GM12878 (cell line): Measurements from ENCODE around the gene MSL2. TPM values are rescaled to one million over a fixed set of nuclear protein-coding genes. Genes with fewer than 3 reads are reported as not detected.
A peak's percentile ranks its signal among the peaks of the same experiment; 100 is the strongest.

ENCODE experiments used
- ATAC-seq: fragments of 200-7000 bp; cut with Tn5 transposase; 3 replicates; pipeline ENCODE4 v1.9.1; 2020; ENCODE audit warnings: mild to moderate bottlenecking, moderate library complexity
- BruUV-seq: library from RNA; stranded (reverse); fragments of 400-500 nt; replicated peaks from 2 replicates; lab custom pipeline; 2021; lab: Mats Ljungman, UMichigan
- CTCF ChIA-PET: fragments of 300-600 bp; sonication (Branson Sonifier 250); formaldehyde crosslinking; extraction: SDS; loops from one replicate; lab custom pipeline; 2021; ENCODE audit warnings: inconsistent platforms; lab: Yijun Ruan, JAX
- POLR2A ChIA-PET: fragments of 350-600 bp; formaldehyde crosslinking; extraction: SDS; loops from one replicate; lab custom pipeline; 2021; ENCODE audit warnings: inconsistent platforms; lab: Charles Lee
- RAD21 ChIA-PET: fragments of 300-600 bp; sonication (Branson Sonifier 250); formaldehyde crosslinking; loops from one replicate; lab custom pipeline; 2023; ENCODE audit warnings: antibody characterized with exemption; ENCODE audit not compliant: unreplicated experiment; lab: Charles Lee
- SMC1A ChIA-PET: fragments of 300-600 bp; sonication (Branson Sonifier 250); formaldehyde crosslinking; loops from one replicate; lab custom pipeline; 2023; ENCODE audit not compliant: unreplicated experiment, uncharacterized antibody; lab: Charles Lee
- DNase-seq: peaks from one replicate; pipeline ENCODE4 v3.0.0-alpha.2; 2011; ENCODE audit warnings: low read depth, low spot score
- FAIRE-seq: peaks from 3 replicates; lab custom pipeline; 2011; peaks lifted over from hg19 to GRCh38; lab: Jason Lieb, UNC
- H2AFZ ChIP-seq: 2 replicates; pipeline ENCODE4 v1.6.0; 2011; ENCODE audit warnings: low read depth, low read length, control low read depth; ENCODE audit not compliant: control insufficient read depth
- H3K27ac ChIP-seq: 2 replicates; pipeline ENCODE4 v1.5.1; 2011; ENCODE audit warnings: control low read depth; ENCODE audit not compliant: control insufficient read depth, insufficient read depth
- H3K27me3 ChIP-seq, 2 experiments: replicated peaks in 1 of 2; 2 replicates each; pipeline versions ENCODE4 v1.6.0 to v1.6.1; 2011; ENCODE audit warnings: low read length in 1 of 2; ENCODE audit not compliant: control insufficient read depth in 2 of 2, insufficient read depth in 2 of 2
- H3K36me3 ChIP-seq, 2 experiments: 2 replicates each; pipeline ENCODE4 v1.5.1; 2011; ENCODE audit warnings: low read length in 1 of 2; ENCODE audit not compliant: control insufficient read depth in 2 of 2, insufficient read depth in 2 of 2
- H3K4me1 ChIP-seq: 2 replicates; pipeline ENCODE4 v1.6.1; 2011; ENCODE audit warnings: mild to moderate bottlenecking, low read length, moderate library complexity, mixed read lengths; ENCODE audit not compliant: control insufficient read depth, insufficient read depth
- H3K4me2 ChIP-seq: 2 replicates; pipeline ENCODE4 v1.6.0; 2011; ENCODE audit warnings: control low read depth; ENCODE audit not compliant: control insufficient read depth, insufficient read depth
- H3K4me3 ChIP-seq: fragments of 200-600 bp; sonication (generic); 2 replicates; pipeline ENCODE4 v1.5.1; 2016
- H3K79me2 ChIP-seq: 2 replicates; pipeline ENCODE4 v1.6.0; 2011; ENCODE audit warnings: low read length; ENCODE audit not compliant: control insufficient read depth, insufficient read depth
- H3K9ac ChIP-seq: 2 replicates; pipeline ENCODE4 v1.8.0; 2011; ENCODE audit warnings: low read length, control low read depth, mixed read lengths; ENCODE audit not compliant: control insufficient read depth, insufficient read depth
- H3K9me3 ChIP-seq: replicated peaks from 3 replicates; pipeline ENCODE4 v1.5.1; 2011; ENCODE audit warnings: mild to moderate bottlenecking, low read length; ENCODE audit not compliant: control insufficient read depth, insufficient read depth
- H4K20me1 ChIP-seq: 2 replicates; pipeline ENCODE4 v1.6.0; 2011; ENCODE audit not compliant: control insufficient read depth, insufficient read depth
- NRF1 ChIP-seq: conservative IDR thresholded peaks from 2 replicates; pipeline ENCODE4 v1.6.1; 2011; ENCODE audit warnings: mild to moderate bottlenecking, low read depth, low read length, improper control_type of control experiment
- RFX5 ChIP-seq: IDR thresholded peaks from 2 replicates; pipeline ENCODE4 v1.6.1; 2011; ENCODE audit warnings: low read depth, low read length, improper control_type of control experiment
- SPI1 ChIP-seq: IDR thresholded peaks from 2 replicates; pipeline ENCODE4 v1.6.1; 2011; ENCODE audit warnings: low read depth, mild to moderate bottlenecking, low read length, moderate library complexity, borderline replicate concordance; ENCODE audit not compliant: insufficient read depth
- ZNF622 ChIP-seq: fragments of 450-650 bp; IDR thresholded peaks from 2 replicates; pipeline ENCODE4 v1.6.1; 2017; ENCODE audit warnings: mild to moderate bottlenecking, inconsistent platforms
- ZSCAN29 ChIP-seq: fragments of 450-650 bp; IDR thresholded peaks from 2 replicates; pipeline ENCODE4 v1.6.1; 2017; ENCODE audit warnings: mild to moderate bottlenecking, moderate library complexity
- WGBS: methylation state at CpG from one replicate; pipeline ENCODE4 v1.1.6; 2016; ENCODE audit warnings: low lambda C conversion rate; ENCODE audit not compliant: insufficient replicate concordance, insufficient coverage; ENCODE audit errors: missing lambda C conversion rate; 5-methylcytosine and 5-hydroxymethylcytosine counted together
- in situ Hi-C: fragments of 300-500 bp; cut with MboI; formaldehyde crosslinking; loops from 9 replicates; pipeline ENCODE4 v1.14.3; 2018; ENCODE audit warnings: mixed read lengths
- intact Hi-C: fragments of 100-400 bp; cut with micrococcal nuclease; formaldehyde crosslinking; loops from one replicate; pipeline ENCODE4 v1.14.2; 2022; ENCODE audit not compliant: unreplicated experiment
- polyA plus RNA-seq, 11 experiments: library from polyadenylated mRNA; depleted of rRNA in 4 of 11; unstranded in 6 of 11; stranded (reverse) in 5 of 11; fragments of >200 nt; fragmentation: Nextera tagmentation in 4 of 11; fragmentation: Illumina TruSeq in 1 of 11; extraction: Ambion mirVana in 4 of 11; extraction: Trizol in 1 of 11; gene quantifications; 1 replicate in 1 of 11; 2 replicates in 10 of 11; pipeline versions ENCODE4 v1.2.1 to v1.2.3, GENCODE V29; 2011 to 2016; ENCODE audit warnings: inconsistent platforms in 2 of 11, missing spikeins in 2 of 11, low read depth in 1 of 11
- total RNA-seq, 4 experiments: library from RNA; depleted of rRNA in 3 of 4; stranded (reverse); fragments of >200 nt in 3 of 4; fragmentation: Illumina TruSeq in 1 of 4; extraction: Trizol in 1 of 4; gene quantifications; 2 replicates each; pipeline versions ENCODE4 v1.2.1 to v1.2.3, GENCODE V29; 2013 to 2021

MSL2 gene
- total and polyA plus RNA-seq, 10 of the 15 experiments (the other 5 are each of a cell fraction or from before 2014, with no cell fraction given) = 3.5 to 31.7 (median 10.5) TPM

DNA sequence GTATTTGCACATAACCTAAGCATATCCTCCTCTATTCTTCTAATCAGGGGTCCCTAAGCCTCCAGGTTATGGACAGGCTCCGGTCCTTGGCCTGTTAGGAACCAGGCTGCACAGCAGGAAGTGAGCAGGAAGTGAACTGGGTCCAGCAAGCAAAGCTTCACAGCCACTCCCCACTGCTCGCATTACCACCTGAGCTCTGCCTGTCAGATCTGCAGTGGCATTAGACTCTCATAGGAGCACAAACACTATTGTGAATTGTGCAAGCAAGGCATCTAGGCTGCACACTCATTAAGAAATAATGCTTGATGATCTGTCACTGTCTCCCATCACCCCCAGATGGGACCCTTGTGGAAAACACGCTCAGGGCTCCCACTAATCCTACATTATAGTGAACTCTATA, 9.8 kb downstream of the MSL2 start:
- ChIA-PET RAD21 (no interaction called here), CTCF (no interaction called here), POLR2A (interaction anchor here (3.9 kb wide), 1 partner anchor 11 kb away, joined by 14 read pairs; the partner anchor contains the start of gene MSL2), SMC1A (interaction anchor here (1.5 to 1.7 kb wide), 2 partner anchors 11 to 95 kb away, joined by 3 to 5 read pairs; partner anchors contain the start of gene MSL2)
- Histone ChIP-seq H3K4me3 (no peak overlapping the region; the same call in 1 of the 2 replicates), H3K4me2 (no peak overlapping the region; the same call in 1 of the 2 replicates), H3K4me1 (peaks cover 10% of the 10 kb centered on the region; the same call in 1 of the 2 replicates), H3K9me3 (no peaks in the 10 kb centered on the region; the same call in 2 of the 3 replicates), H3K27me3 (no peaks in the 10 kb centered on the region), H3K9ac (no peak overlapping the region), H2AFZ (no peak overlapping the region), H3K79me2 (peaks cover 98% of the 10 kb centered on the region), H3K36me3 (peaks cover 0 to 2% of the 10 kb centered on the region in 2 experiments; a peak in 1 of 4 replicates)
- 11% methylated on average over 3 of the region's 3 CpGs for WGBS
- BruUV-seq = no TSS peak
- intact Hi-C loops (no loop called here), in situ Hi-C loops (loop anchor here (5.0 kb wide), 1 partner anchor 561 kb away; no protein-coding TSS in a partner anchor)
- FAIRE-seq = no peak
- no peak for DNase-seq
- peak; percentile 64 for ATAC-seq
- TF ChIP-seq RFX5 (no peak), SPI1 (0 out of 2 replicates have a peak, but pooled peaks have one; percentile 10)
- TF ChIP-seq, all 136 proteins: peak for 1
- no peak overlapping the region for H3K27ac ChIP-seq
- peaks cover 13% of the 10 kb centered on the region for H4K20me1 ChIP-seq

DNA sequence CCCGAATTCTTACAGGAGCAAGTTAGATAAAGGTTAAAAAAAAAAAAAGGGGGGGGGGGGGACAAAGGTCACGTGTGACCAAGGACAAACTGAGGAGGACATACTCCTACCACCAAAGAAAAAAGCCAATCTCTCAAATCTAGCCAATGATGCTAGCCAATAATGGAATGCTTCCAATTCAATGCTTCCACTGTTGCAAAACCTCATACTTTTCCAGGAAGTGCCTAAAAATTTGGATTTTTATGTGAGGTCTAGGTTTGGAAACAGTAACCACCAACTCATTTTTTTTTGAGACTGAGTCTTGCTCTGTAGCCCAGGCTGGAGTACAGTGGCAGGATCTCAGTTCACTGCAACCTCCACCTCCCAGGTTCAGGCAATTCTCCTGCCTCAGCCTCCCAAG, 11.4 kb downstream of the MSL2 start:
- RAD21 ChIA-PET = no interaction called here
- CTCF ChIA-PET = interaction anchor here (2.4 kb wide), 1 partner anchor 9 kb away, joined by 7 read pairs; no protein-coding TSS in a partner anchor

More for the DNA sequence above, 11.4 kb downstream of the MSL2 start:
- Histone ChIP-seq H3K79me2 (peaks cover 96% of the 10 kb centered on the region), H3K9me3 (no peaks in the 10 kb centered on the region; the same call in 2 of the 3 replicates), H3K4me2 (no peak overlapping the region), H4K20me1 (peaks cover 13% of the 10 kb centered on the region), H3K4me1 (peaks cover 10% of the 10 kb centered on the region; the same call in 1 of the 2 replicates), H2AFZ (no peak overlapping the region), H3K27ac (no peak overlapping the region), H3K27me3 (no peaks in the 10 kb centered on the region), H3K9ac (no peak overlapping the region), H3K4me3 (no peak overlapping the region), H3K36me3 (no peaks in the 10 kb centered on the region; a peak in 1 of 4 replicates)
- ATAC-seq (no peak), FAIRE-seq (no peak), DNase-seq (no peak)
- 100% methylated on average over 1 of the region's 2 CpGs for WGBS
- POLR2A ChIA-PET = interaction anchor here (0.6 kb wide), 1 partner anchor 8 kb away, joined by 3 read pairs; no protein-coding TSS in a partner anchor
- in situ Hi-C loops = loop anchor here (5.0 kb wide), 1 partner anchor 563 kb away; no protein-coding TSS in a partner anchor
- TF ChIP-seq ZSCAN29 (no peak), NRF1 (no peak), ZNF622 (no peak)
- no TSS peak for BruUV-seq
- SMC1A ChIA-PET = interaction anchor here (0.8 kb wide), 1 partner anchor 12 kb away, joined by 3 read pairs; no protein-coding TSS in a partner anchor
- intact Hi-C loops = no loop called here
